T-helper 1 cell treated with Interleukin-12 subunit alpha and Interleukin-12 subunit beta and Interleukin-4 antibody, amounts not matched to agents 30 ng/mL and 1 ng/mL, for 36 hours (primary cell): ENCODE data around the gene DNAI2. TPM values are rescaled to one million over a fixed set of nuclear protein-coding genes. Genes with fewer than 3 reads are reported as not detected.

Source experiments
- intact Hi-C: fragments of 100-400 bp; cut with micrococcal nuclease; formaldehyde crosslinking; loops from one replicate; pipeline ENCODE4 v1.15.1; 2024
- total RNA-seq: library from RNA; stranded (reverse); gene quantifications from 2 replicates; pipeline ENCODE4 v1.2.3, GENCODE V29; 2022

The DNAI2 gene
- total RNA-seq, 1 donor from 2014 or later, result 0.69 TPM

DNA sequence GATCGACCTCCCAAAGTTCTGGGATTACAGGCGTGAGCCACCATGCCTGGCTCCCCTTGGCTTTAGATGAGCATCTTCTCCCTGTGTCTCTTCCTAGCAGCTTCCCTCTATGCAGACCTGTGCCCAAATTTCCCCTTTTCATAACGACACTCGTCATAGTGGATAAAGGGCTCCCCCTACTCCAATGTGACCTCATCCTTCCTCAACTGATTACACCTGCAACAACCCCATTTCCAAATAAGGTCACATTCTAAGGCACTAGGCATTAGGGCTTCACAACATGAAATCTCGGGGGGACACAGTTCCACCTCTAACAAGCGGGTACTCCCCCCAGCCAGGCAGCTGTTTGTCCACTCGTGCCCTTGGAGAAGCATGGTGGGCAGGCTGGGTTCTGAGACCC lies 62.3 kb downstream of the DNAI2 start:
- intact Hi-C loops, result no loop called here

DNA sequence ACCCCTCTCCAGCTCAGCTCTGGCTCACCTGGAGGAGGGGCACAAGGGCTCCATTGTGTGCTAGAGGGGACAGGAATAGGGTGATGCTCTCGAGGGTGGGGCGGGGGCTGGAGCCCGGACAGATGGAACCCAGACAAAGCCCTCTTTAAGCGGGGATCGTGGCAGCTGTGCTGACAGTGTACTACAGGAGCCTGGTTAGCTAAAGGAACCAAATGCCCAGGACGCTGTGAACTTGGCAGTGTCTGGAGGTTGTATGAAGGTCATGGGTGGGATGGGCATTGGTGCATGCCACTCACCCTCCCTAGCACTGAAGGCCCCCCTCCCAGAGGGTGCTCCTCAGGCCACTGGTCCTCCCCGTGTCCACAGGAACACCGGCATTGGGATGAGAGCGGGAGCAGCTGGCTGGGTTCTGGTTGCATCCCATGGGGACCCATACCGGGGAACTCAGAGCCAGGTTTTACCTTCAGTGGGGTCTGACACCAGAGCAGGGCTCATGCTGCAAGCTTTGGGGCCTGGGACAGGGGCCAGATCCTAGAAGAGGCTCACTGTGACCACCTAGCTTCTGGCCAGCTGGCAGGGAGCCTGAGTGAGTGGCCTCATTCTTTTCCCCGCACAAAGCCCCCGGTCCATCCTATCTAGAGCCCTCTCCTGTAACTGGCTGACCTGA lies 63.9 kb downstream of the DNAI2 start:
- intact Hi-C loops, result no loop called here

DNA sequence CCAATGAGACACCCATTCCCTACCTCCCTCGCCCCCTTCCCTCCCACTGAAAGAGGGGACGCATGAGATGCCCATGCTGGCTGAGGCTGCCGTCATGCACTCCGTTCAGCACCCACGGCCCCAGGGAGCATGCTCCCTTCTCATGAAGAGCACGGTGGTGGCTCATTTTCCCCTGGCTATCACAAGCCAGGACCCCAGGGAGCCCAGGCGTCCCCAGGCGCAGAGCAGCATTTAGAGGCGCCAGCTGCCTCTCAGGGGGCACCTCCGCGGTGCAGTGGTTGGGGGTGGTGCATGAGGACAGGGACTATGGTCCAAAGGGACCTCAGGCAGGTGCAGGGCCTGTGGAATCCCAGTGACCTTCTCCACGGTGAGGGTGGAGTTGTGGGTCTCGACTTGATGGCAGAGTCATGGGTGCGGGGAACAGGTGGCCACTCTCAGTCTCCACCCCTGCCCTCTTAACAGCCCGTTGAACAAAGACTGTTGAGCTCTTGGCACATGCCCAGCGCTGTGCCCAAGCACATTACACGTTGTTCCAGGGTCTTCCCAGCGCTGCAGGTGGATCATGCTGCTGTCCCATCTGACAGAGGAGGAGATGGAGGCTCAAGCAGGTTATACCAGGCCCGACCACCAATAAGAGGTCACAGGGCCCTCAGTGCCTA lies 65.6 kb downstream of the DNAI2 start:
- intact Hi-C loops, result no loop called here

DNA sequence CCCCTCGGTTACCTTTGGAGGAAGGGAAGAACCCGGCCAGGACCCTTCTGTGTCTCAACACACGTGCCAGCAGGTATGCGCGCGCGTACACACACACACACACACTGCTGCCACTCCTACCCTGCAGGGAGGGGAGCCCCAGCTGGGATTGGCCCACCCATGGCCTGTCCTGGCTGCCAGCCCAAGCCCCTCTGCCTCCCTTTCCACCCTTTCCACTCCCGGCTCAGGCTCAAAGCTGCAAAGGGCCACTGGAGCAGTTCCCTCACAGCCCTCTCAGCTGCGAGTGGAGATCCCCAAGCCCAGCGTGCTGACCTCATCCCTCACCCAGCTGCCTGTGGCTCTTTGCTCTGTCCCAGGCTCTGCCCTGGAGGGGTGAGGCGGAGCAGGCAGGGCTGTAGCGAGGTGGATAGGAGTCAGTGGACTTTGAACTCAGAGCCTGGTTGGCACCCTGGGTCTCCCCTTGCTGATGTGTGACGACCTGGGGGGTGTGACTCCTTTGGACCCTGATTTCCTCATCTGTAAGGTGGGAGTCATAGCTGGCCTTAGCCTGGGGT lies 66.5 kb downstream of the DNAI2 start:
- intact Hi-C loops, result no loop called here

DNA sequence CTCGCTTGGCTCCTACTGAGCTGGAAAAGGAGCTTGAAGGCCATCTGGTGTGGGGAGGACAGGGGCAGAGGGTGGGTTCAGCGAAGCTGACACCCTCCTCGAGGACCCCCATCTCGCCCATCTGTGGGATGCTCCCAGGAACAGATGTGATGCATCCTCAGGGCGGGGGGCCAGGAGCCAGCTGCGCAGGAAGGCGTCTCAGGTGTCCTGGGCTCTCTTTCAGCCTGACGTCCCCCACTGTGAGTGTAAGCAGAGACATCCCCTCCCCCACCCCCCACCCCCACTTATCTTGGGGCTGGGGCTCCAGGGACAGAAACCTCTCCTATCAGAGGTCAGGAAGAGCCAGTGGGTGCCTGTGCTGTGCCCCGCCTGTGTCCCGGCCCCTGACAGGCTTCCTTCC lies 68.2 kb downstream of the DNAI2 start:
- intact Hi-C loops, result no loop called here

DNA sequence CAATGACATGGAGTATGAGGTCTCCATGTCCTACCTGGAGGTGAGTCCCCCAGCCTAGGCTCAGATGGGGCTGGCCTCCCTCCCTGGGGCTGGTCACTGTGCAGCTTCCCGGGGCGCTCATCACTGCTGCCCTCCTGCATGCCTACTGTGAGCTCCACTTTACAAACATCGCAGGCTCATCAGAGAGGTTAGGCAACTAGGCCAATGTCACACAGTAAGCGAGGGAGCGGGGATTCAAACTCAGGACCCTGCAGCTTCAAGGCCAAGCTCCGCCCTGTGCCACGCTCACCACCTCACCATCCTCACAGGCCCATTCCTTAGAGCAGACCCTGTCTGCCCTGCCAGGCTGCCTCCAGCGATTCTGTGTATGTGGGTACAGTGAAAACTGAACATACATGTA lies 69.1 kb downstream of the DNAI2 start:
- intact Hi-C loops, result no loop called here

DNA sequence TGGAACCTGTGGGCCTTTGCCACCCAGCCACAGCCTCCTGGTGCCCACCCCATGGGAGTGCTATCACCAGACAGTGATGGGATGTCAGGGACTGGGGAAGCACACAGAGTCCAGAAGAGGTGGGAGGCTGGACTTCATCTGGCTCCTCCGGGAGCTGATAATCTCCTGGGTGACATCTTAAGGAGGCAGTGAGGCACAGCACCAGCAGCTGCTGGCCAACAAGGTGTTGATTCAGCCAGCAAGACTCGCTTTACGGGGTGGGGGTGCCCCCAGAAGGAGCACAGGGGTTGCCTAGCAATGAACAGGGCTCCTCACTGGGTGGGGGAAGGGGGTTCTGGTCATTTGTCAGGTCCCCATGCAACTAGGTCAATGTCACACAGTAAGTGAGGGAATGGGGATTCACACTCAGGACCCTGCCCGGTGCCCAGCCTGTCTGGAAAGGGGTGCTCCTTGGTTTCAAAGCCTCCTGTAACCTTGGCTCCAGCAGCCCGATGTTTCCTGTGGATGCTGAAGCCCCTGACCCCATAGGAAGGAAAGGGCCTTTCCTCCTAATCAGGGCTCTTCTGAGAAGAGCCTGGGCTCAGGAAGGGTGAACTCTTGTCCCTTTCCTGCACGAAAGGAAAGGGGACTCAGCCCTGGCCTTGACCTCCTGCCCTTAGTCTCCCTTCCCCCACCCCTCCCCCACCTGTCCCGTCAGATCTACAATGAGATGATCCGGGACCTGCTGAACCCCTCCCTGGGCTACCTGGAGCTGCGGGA lies 69.7 kb downstream of the DNAI2 start:
- intact Hi-C loops, result no loop called here

DNA sequence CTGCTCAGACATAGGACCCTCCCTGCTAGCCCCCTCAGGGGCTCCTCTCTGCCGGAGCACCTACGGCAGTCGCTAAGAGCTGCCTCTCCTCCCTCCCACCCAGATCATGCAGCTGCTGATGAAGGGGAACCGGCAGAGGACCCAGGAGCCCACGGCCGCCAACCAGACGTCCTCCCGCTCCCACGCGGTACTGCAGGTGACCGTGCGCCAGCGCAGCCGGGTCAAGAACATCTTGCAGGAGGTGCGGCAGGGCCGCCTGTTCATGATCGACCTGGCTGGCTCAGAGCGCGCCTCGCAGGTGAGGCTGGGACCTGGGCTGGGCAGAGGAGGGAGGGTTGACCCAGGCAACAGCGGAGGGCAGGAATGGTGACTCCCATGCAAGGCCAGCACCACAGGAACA lies 70.6 kb downstream of the DNAI2 start:
- intact Hi-C loops, result no loop called here

DNA sequence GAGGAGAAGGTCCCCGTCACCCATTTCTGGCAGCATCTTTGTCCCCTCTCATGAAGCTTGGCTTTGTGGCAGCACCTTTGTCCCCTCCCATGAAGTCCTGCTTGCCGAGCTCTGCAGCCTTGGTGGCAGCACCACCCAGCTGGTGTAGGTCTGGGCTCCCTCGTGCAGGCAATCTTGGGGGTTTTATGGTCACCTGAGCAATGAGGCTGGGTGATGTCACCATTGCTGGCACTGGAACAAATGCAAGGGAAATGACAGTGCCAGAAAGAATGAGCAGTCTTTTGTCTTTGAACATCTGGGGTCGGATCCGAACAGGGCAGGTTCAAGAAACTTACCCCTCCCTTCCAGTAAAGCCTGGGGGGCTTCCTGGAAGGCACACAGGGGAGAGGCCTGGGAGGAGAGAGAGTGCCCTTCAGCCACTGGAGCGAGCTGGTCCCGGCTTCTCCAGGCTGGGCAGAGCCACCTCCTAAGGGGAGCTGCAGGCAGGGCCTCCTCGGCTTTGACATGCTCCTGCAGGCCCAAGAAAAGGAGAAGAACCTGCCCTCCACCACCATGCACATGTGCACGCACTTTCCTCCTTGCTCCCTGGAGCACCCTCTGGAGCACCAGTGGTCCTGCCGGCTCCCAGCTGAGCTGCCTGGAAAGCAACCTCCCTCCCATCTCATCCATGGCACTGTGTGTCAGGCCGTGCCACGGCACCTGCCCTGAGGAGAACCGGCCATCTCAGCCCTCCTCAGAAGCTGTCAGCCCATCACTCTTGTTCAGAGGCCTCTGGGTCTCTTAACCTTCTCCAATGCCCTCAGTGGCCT lies 71.6 kb downstream of the DNAI2 start:
- intact Hi-C loops, result no loop called here

DNA sequence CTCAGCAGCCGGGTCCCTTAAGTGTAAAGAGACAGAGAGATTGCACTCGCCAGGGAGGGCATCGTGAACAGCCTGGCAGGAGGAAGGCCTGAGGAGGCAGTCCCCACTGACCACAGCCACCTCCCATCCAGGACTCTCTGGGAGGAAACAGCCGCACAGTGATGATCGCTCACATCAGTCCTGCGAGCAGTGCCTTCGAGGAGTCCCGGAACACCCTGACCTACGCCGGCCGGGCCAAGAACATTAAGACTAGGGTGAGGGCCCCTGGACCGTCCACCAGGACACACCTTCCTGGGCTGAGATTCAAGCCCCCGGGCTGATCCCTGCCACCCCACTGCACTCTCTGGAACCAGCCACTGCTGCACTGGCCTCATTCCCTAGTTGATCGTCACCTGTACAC lies 73.6 kb downstream of the DNAI2 start:
- intact Hi-C loops, result no loop called here

DNA sequence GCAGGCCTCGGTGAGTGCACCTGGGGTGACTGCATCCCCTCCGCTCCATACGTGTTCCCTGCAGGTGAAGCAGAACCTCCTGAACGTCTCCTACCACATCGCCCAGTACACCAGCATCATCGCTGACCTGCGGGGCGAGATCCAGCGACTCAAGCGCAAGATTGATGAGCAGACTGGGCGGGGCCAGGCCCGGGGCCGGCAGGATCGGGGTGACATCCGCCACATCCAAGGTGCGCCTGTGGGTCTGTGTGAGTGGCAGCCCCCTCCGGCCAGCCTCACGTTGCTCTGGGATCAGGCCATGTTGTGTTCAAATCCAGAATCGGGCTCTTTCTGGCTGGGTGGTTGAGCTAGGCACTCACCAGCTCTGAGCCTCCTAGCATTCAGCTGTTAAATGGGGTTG lies 75.1 kb downstream of the DNAI2 start:
- intact Hi-C loops, result no loop called here

DNA sequence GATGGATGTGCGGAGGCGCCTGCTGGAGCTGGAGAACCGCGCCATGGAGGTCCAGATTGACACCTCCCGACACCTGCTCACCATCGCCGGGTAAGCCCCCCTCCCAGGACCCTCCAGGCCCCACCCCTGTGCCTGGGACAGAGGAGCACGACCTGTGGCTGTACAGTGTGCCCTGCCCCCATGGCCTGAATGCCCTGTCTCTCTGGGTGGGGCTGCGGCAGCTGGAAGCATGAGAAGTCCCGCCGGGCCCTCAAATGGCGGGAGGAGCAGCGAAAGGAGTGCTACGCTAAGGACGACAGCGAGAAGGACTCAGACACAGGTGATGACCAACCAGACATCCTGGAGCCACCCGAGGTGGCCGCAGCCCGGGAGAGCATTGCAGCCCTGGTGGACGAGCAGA lies 76.5 kb downstream of the DNAI2 start:
- intact Hi-C loops, result no loop called here

DNA sequence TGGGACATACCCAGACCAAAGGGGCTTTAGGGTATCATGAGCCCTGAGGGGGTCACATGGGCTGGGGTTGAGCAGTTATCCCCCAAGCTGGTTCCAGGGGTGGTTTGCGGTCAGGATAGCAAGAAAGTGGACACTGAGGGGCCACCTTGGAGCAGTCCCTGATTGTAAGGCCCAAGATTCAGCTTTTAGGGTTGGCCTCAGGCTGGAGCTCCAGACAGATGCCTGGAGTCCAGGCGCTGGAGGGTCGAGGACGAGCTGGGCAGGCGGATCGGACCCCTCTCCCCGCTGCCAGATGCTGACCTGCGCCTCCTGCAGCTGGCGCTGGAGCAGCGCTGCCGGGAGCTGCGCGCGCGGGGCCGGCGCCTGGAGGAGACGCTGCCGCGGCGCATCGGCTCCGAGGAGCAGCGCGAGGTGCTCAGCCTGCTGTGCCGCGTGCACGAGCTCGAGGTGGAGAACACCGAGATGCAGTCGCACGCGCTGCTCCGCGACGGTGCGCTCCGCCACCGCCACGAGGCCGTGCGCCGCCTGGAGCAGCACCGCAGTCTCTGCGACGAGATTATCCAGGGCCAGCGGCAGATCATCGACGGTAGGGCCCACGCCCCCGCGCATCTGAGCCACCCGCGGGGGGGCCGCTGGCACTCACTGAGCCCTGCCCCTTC lies 77.6 kb downstream of the DNAI2 start:
- intact Hi-C loops, result no loop called here

DNA sequence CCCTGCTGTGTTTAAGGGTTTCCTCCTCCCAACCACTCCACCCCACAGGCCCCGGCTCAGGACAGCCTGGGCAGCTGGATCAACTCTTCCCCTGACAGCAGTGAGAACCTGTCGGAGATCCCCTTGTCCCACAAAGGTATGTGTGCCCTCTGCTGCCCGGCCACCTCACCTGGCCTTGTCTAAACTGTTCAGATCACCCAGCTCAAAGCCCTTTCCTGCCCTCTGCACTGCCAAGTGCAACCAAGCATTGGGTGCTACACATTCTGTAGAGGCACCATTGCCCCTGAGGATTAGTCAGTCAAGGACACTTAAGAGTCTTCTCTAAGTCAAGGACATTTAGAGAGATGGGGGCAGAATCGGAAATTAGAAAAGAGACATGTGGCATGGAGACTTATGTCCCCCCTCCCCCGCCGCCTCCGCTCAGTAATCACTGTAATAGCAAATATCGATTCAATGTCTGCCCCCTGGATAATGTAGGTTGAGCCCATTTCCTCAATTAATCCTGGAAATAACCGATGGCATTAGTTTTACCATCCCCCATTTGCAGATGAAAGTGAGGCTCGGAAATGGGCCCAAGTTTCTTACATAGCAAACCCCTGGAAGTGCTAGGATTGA lies 79.5 kb downstream of the DNAI2 start:
- intact Hi-C loops, result loop anchor here (1.0 kb wide), 2 partner anchors 52 to 143 kb away; no protein-coding TSS in a partner anchor

DNA sequence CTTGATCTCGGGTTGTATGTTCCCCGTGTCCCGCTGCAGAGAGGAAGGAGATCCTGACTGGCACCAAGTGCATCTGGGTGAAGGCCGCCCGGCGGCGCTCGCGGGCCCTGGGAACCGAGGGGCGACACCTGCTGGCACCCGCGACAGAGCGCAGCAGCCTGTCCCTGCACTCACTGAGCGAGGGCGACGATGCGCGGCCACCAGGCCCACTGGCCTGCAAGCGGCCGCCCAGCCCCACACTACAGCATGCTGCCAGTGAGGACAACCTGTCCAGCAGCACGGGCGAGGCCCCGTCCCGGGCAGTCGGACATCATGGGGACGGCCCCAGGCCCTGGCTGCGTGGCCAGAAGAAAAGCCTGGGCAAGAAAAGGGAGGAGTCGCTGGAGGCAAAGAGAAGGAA lies 80.1 kb downstream of the DNAI2 start:
- intact Hi-C loops, result loop anchor here (1.0 kb wide), 2 partner anchors 53 to 144 kb away; no protein-coding TSS in a partner anchor

DNA sequence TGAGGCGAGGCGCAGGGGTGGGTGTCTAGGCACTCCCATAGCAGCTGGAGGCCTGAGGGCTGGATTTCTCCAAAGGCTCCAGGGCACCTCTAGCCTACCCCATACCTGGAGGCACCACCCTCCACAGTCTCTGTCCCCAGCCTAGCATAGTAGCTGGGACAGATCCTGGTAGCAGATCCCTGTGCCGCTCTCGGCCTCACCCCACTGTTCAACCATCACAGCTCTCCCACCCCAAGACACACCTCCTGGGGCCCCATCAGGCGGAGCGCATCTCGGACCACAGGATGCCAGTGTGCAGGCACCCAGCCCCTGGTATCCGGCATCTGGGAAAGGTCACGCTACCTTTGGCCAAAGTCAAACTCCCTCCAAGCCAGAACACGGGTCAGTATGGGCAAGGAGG lies 80.5 kb downstream of the DNAI2 start:
- intact Hi-C loops, result loop anchor here (1.0 kb wide), 2 partner anchors 53 to 144 kb away; no protein-coding TSS in a partner anchor

DNA sequence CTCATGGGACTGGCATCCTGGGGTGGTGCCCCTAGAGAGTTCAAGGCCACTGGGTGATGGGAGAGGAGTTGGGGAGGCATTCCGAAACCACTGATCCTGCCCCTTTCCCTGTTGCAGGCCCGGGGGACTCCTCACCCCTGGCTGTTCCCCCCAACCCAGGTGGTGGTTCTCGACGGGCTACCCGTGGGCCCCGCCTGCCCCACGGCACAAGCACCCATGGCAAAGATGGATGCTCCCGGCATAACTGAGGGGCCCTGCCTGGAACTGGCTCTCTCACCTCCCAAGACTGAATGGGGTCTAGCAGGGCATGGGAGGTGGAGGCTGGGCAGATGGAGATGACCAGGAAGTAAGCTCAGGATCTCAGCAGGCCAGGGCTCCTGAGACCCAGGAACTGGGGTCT lies 81.0 kb downstream of the DNAI2 start:
- intact Hi-C loops, result no loop called here

DNA sequence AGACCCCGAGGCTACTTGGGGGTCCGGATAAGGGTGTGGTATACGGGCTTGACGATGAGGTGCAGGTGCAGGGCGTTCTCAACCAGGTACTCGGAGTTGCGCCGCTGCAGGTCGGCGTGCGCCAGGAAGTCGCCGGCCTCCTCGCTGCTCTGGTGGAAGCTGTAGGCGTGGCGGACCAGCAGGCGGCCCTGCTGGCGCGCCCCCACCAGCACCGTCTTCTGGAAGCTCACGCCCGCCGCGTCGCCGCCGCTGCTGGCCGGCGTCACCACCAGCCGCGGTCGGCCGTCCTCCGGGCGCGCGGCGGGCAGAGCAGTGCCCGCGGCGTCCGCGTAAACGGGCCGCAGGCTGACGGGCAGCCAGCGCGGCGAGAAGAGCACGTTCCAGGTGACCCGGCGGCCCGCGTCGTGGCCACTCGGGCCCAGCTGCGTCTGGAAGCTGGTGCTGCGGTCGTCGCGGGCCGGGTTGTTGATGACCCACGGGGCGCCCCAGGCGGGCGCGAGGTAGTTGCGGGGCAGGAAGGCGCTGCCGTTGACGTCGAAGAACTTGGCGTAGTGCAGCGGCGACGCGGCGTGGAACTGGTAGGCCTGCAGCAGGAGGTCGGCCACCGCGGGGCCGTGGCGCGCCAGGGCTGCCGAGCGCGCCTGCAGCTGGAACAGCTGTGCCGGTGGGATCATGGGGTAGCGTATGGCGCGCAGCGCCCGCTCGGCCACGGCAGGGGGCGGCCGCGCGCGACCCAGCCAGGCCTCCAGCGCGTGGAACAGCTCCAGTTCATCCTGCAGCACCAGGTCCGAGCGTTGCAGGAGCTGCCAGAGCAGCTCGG lies 82.8 kb downstream of the DNAI2 start:
- intact Hi-C loops, result no loop called here

DNA sequence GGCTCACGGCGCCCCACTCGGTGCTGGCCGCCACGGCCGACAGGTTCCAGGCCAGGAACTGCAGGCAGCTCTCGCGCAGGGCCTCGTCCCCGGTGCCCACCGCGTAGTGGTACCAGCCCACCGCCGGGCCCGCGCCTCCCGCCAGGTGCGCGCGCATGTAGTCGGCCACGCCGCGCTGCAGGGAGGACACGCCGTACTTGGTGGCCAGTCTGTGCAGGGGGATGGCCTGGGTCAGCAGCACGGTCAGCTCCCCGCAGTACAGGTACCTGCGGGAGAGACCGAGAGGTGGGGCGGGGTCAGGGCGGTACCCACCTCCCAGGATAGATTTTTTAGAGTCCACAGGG lies 83.4 kb downstream of the DNAI2 start:
- intact Hi-C loops, result no loop called here

DNA sequence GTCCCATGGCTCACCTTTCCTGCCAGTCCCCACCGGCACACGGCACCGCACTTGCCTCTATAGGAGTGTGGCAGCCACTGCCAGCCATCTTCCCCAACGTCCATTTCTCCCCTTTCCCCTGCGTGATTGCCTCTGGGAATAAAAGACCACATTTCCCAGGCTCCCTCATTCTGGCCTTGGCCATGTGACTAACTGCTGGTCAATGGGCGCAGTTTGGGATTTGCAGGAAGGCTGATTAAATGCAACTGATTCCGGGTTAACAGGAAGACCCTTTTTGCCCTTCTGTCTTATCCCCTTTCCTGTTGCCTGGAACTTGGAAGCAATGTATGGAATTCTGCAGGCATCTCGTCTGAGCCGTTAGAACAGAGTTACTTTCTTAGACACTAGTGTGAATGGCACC lies 84.7 kb downstream of the DNAI2 start:
- intact Hi-C loops, result no loop called here
